Keratinocyte (primary cell): ENCODE data around the gene PNPLA7.

Source experiments
- CTCF ChIP-seq, 3 experiments: IDR thresholded peaks in 1 of 3; conservative IDR thresholded peaks in 1 of 3; optimal IDR thresholded peaks in 1 of 3; 2 replicates in 2 of 3; 3 replicates in 1 of 3; pipeline versions ENCODE3 to v1.5.1; 2011; ENCODE audit warnings: low read length in 3 of 3, mild to moderate bottlenecking in 3 of 3, moderate library complexity in 2 of 3, control low read depth in 1 of 3, inconsistent platforms in 1 of 3; ENCODE audit not compliant: insufficient read depth in 2 of 3; ENCODE audit errors: extremely low read depth in 1 of 3
- EZH2 ChIP-seq: IDR thresholded peaks from one replicate; pipeline ENCODE4 v1.6.1; 2012; ENCODE audit warnings: inconsistent platforms, mild to moderate bottlenecking, low read length, moderate library complexity

GRCh38 chr9:137487454-137488326 is 62.5 kb downstream of the PNPLA7 start:
- TF ChIP-seq EZH2 (no peak), CTCF (optimal IDR thresholded peaks at IDR 0.05 in 1 of 3, IDR thresholded peaks at IDR 0.05 in 1 of 3, conservative IDR thresholded peaks at IDR 0.05 in 1 of 3; ENCODE audit: extremely low read depth in 1 of 3, insufficient read depth in 2 of 3, low read length in 3 of 3) (no peak)
